Measurements from ENCODE around the gene GTF3A.

DNA sequence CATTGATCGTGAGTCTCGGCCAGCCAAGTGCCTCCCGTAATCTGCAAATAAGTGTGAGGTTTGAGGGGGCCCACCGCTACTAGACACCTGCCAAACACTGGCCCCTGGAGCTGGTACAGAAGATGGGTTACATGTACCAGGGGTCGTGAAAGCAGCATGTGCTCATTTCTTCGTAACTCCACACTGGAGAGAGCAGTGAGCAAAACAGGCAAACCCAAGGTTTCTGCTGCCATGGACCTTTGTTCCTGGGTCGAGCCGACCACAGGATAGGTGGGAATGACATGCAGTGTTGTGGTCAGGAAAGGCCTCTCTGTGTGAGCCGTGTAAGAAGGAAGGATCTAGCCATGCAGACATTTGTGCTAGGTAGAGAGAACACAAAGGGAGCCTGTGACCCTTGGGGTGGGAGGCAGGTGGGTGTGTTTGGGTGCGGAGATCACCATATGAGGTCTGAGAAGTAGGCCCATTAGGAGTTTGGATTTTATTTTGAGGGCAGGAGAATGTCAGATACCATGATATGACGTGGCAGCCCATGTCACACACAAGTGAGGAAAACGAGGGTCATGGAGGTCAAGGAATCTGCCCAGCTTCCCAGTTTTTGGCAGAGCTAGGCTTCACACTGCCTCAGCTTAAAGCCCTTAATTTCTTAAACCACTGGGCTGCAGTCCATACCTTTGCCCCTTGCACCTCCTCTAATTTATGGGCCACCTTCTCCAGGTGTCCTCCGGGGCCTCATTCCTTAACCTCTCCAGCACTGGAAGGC lies 919 bp downstream of the GTF3A start:
- TF ChIP-seq, protein P1, sequence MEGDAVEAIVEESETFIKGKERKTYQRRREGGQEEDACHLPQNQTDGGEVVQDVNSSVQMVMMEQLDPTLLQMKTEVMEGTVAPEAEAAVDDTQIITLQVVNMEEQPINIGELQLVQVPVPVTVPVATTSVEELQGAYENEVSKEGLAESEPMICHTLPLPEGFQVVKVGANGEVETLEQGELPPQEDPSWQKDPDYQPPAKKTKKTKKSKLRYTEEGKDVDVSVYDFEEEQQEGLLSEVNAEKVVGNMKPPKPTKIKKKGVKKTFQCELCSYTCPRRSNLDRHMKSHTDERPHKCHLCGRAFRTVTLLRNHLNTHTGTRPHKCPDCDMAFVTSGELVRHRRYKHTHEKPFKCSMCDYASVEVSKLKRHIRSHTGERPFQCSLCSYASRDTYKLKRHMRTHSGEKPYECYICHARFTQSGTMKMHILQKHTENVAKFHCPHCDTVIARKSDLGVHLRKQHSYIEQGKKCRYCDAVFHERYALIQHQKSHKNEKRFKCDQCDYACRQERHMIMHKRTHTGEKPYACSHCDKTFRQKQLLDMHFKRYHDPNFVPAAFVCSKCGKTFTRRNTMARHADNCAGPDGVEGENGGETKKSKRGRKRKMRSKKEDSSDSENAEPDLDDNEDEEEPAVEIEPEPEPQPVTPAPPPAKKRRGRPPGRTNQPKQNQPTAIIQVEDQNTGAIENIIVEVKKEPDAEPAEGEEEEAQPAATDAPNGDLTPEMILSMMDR (IDR thresholded peaks at IDR 0.05), result no peak
- TF ChIP-seq POLR2A (IDR thresholded peaks at IDR 0.05), result no peak

Data from body of pancreas (tissue), 4 donors.